ENCODE data around the gene TCHP.
A peak's percentile ranks its signal among the peaks of the same experiment; 100 is the strongest.
"Not testable (repeated sequence)": the region's sequence is repeated elsewhere in the genome, so short reads cannot be mapped to it uniquely, and the experiment has no call there.

TCHP gene

GRCh38 chr12:109880043-109880931 lies 19.8 kb upstream of the TCHP start, which contains the start of gene GLTP:
TSS of gene GLTP (minus strand) at chr12:109880541. CDS start at chr12:109880374, 167 bp downstream.
- peak; percentile 93 for DNase-seq

- no peak for DNase-seq
Observed at GRCh38 chr12:109880938-109881337, 19.1 kb upstream of the TCHP start.

DNA sequence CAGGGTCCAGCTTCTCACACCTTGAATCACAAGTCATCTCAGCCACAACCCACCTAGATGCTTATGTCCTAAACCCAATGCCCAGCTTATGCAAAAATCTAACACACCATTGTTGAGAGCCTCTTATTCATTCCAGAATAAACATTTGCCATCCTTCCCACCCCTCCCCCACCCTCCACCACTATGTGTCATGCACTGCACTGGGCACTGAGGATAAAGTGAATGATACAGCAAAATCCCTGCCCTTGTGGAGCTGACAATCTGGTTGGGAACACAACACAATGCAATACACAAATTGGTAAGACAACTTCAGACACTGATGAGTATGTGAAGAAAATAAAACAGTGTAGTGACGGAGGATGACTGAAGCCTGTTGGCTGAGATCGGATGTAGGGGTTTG lies 18.3 kb upstream of the TCHP start:
- no peak for DNase-seq

GRCh38 chr12:109883461-109883860 lies 16.6 kb upstream of the TCHP start:
- DNase-seq: no peak

- no peak for DNase-seq
Observed at GRCh38 chr12:109885616-109886015, 14.5 kb upstream of the TCHP start.

GRCh38 chr12:109888179-109889020 lies 11.7 kb upstream of the TCHP start:
- DNase-seq: peak; percentile 64

- no peak for DNase-seq
Observed at GRCh38 chr12:109890620-109891170, 9.4 kb upstream of the TCHP start.

DNA sequence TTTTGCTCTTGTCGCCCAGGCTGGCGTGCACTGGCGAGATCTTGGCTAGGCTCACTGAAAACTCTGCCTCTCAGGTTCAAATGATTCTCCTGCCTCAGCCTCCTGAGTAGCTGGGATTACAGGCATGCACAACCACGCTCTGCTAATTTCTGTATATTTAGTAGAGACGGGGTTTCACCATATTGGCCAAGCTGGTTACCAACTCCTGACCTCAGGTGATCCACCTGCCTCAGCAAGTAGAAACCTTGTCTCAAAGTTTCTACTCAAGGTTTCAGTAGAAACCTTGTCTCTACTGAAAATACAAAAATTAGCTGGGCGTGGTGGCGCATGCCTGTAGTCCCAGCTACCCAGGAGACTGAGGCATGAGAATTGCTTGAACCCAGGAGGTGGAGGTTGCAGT lies 8.3 kb upstream of the TCHP start:
- DNase-seq: not testable (repeated sequence)

- no peak for DNase-seq
Observed at GRCh38 chr12:109892165-109892715, 7.8 kb upstream of the TCHP start.

DNA sequence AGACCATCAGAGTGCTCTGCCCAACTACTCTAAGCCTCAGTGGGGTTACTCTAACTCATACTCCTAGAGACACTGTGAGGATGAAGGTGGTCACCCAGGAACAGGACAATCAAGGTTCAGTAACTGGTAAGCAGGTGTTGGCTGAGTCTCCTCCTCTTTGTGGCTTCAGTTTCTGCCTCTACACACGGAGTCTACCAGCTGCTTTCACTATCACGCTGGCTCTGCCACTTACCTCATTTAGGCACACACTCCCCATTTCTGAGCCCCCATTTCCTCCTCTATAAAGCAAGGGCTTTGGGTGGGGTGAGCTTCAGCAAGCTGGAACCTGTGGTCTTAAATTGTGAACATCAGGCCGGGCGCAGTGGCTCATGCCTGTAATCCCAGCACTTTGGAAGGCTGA lies 7.3 kb upstream of the TCHP start:
- DNase-seq: no peak

GRCh38 chr12:109893261-109893995 lies 6.6 kb upstream of the TCHP start:
- DNase-seq: no peak

GRCh38 chr12:109894939-109895338 lies 5.1 kb upstream of the TCHP start:
- no peak for DNase-seq

DNA sequence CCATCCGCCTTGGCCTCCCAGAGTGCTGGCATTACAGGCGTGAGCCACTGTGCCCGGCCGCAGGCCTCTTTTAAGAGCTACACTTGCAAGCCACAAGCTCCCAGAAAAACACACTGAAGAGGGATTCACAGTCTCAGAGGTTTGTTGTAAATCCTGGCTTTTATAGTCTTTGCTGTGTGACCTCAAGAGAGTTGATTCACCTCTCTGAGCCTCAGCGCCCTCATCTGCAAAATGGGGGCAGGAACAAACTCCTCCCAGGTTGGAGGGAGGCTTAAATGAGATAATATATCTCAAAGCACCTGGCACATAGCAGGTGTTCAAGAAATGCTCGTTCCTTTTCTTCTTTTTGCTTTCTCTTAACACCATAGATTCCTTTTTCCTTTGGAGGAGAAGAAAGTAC lies 3.9 kb upstream of the TCHP start:
- no peak for DNase-seq

DNA sequence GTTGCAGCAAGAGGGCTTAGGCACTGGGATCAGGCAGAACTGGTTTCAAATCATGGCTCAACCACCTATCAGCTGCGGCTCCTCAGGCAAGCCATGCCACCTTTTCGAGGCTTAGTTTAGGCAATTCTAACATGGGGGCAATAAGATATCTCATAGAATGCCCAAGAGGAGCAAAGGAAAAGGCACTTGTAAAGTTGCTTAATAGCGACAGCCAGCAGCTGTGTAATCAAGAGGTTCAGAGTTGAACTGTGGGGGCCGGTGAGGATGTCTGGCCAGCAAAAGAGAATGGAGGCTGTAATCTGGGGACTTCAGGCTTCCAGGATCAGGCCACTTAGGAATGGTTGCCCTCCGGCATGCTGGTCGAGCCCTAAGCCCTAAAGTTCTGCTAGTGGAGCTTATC lies 3.0 kb upstream of the TCHP start:
- no peak for DNase-seq

- DNase-seq: not testable (repeated sequence)
Observed at GRCh38 chr12:109899345-109899744, 729 bp upstream of the TCHP start.

DNA sequence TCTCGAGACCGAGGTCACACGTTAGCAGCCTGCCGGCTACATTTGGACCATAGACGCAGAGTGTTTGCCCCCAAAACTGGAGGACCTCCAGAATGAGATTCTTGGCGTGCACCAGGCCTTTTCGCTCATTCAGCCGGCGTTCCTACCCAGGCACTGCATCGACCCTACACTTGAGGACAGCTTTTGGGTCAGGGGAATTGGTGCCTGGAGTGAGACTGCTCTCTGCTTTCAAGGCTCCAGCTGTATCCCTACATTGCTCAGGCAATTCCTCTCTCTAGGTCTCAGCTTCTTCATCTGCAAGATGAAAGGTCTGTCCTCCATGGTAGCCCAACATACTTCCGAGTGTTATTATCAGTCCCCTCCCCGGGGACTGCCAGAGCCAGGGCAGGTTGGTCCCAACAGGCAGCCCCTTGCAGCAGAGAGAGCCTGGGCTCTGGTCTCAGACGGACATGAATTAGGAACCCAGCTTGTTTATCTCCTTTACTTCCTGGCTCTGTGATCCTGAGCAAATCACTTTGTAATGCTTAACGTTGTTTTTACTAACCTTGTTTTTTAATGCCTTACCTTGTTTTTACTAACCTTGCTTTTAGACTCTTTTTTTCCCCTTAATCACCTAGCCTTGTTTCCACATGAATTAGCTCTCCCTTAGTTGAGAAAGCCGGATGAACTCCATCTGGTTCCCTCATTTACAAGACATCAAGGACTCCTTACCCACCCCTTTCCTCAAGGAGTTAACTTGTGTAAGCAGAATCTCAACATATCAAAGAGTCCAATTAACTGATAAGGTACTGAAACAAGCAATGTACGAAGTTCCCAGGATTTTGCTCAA lies 892 bp downstream of the TCHP start:
- no peak for DNase-seq

GRCh38 chr12:109902891-109903418 lies 2.9 kb downstream of the TCHP start:
- no peak for DNase-seq

DNA sequence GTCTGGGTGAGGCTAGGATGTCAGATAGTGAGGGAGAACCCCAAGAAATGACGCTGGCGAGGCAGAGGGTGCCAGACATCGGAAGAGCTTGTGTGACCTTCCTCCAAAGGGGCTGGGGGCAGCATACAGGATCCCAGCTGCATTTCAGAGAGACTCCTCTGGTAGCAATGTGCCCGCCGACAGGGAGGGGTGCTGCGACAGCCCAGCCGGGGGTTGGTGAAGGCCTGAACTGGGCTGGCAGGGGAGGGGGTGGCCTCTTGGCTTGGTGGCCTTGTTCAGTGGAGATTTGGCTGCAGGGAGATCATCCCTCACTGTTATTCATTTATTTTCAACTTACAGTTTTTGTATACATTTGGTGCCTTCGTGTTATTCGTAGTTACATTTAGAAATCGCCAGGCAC lies 5.2 kb downstream of the TCHP start:
- DNase-seq: no peak

DNA sequence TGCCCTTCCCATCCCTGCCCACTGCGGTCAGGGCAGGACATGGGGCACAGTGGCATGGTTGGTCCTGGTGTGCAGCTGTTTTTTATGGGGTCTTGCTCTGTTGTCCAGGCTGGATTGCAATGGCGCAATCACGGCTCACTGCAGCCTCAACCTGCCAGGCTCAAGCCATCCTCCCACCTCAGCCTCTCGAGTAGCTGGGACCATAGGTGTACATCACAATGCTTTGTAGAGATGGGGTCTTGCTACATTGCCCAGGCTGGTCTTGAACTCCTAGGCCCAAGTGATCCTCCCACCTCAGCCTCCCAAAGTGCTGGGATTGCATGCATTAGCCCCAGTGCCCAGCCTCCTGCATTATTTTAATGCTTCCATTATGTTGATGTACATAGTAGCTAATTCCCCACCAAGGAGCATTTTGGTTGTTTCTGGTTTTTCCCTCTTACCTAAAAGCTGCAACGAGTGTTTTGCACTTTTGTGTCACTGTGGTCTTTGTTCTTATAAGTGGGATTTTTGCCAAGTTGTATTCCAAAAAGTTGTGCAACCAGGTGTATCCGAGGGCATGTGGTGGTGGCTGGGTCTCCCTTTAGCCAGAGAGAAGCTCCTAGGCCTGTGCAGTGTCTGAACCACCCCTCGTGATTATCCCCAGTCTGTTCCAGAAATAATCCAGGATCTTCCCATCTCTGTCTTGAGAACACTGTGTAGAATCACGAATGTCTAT lies 10.3 kb downstream of the TCHP start:
- DNase-seq: no peak

DNA sequence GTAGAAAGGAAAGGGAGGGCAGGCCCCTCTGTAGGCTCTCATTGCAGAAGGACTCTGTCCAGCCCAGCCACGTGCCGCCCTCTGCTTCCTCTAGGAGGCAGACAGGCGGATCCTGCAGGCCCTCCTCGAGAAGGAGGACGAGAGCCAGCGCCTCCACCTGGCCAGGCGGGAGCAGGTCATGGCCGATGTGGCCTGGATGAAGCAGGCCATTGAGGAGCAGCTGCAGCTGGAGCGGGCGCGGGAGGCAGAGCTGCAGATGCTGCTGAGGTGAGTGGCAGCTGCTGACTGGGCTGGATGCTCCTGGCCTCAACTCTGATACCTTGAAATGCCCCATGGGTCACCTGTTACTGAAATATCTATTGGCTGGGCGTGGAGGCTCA lies 10.9 kb downstream of the TCHP start:
- DNase-seq: no peak

GRCh38 chr12:109912855-109913321 lies 12.8 kb downstream of the TCHP start:
- no peak for DNase-seq
